COR-L47 (cell line): ENCODE data around the gene PKHD1.
A peak's percentile ranks its signal among the peaks of the same experiment; 100 is the strongest.

Source experiments
- DNase-seq: peaks from one replicate; lab custom pipeline; 2025; lab: John Stamatoyannopoulos, UW

The PKHD1 gene

DNA sequence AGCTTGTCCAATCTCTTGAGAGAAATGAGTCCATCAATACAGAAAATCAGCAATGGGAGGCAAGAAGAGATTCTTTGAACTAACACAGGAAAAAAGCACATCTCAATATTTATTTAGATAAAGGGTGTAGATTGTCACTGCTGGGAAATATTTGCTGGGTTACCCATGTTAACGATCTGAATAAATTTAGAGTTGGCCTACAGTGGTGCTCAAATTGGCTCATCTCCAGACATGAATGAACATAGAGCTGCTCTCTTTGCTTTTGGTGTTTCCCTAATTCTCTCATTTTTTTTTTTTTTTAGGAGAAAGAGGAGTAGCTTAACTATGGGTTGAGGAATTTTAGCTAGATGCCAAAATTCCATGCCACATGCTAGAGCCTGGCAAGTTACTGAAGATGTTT is 471.2 kb downstream of the PKHD1 start:
- no peak for DNase-seq

DNA sequence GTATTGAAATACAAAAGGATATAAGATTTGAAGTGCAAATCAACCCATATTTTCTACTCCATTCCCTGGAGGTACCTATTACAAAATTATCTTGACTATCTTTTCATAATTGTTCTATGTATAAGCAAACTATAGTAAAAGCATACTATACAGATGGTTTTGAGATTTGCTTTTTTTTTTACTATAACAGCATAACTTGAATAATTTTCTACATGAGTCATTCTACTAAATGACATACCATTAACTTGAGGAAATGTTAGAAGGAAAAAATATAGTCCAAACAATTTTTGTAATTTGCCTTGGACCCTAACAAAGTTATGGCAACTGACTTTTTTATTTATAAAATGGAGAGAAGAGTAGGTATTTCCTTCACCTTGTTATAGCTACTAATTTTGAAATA is 472.7 kb downstream of the PKHD1 start:
- no peak for DNase-seq

DNA sequence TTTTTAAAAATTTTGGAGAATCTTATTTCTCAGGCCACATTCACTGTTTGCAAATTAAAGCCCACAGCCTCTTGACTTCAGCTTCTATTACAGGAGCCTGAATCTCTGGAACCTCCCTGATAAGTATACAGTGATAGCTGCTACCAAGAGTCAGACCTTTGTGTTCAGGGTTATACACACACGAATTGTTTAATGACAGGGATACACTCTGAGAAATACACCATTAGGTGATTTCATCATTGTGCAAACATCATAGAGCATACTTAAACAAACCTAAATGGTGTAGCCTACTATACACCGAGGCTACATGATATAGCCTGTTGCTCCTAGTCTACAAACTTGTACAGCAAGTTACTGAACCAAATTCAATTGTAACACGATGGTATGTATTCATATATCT is 473.9 kb downstream of the PKHD1 start:
- DNase-seq = peak; percentile 25

DNA sequence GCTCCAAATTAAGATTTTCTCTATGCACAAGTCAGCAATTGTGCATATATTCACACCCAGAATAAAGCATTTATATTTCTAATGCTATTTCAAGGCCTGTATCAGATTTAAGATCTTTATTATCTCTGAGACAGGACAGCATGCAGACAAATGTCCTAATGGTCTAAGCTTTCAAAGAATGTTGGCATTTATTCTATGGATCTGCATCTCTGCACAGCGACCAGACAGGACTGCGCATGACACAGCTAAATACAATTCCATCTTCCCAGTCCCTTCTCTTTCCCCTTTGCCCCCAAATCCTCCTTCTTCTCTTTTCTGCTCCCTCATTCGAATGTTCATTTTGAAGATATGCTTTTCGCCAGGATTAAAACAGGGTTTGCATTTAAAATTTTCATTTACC is 478.5 kb downstream of the PKHD1 start:
- DNase-seq = no peak

- DNase-seq = no peak
Observed at GRCh38 chr6:51608383-51608782, 479.0 kb downstream of the PKHD1 start.

GRCh38 chr6:51600514-51600913 is 486.9 kb downstream of the PKHD1 start:
- DNase-seq = no peak

GRCh38 chr6:51598171-51598570 is 489.2 kb downstream of the PKHD1 start:
- DNase-seq = no peak

DNA sequence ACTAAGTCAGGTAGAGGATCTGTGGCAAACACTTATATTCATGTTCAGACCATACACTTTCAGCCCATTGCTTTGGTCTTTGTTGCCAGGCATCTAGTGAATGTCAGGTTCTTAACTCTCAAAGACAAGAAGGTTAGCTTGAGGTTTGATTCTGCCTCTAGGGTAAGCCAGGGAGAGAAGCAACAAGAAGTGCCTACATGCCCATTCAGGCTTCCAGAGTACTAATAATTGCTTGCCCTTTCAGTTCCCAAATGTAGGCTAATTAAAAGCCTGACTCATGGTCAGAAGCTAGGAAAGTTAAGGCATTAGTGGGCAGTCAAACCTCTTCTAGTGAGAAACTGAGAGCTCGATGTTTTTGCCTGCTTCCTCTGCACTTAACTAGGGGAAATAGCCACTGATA is 492.4 kb downstream of the PKHD1 start:
- no peak for DNase-seq

DNA sequence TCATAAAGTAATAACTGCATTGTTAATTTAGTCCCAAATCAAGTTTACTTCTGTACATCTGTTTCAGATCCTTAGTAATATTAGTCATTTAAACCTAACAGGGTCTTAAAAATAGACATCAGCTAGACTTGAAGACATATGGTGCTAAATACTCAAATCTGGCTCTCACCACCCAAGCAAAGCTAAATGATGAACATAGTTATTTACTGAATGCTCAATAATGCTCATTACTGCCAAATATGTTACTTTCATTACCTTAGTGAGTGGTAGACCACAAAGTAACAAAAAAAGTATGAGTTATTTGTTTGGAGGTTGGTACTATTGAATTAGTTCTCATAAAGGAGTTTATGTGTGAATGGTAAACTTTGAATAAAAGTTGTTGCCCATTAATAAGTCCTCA is 502.1 kb downstream of the PKHD1 start:
- no peak for DNase-seq

GRCh38 chr6:51584163-51584562 is 503.2 kb downstream of the PKHD1 start:
- no peak for DNase-seq

DNA sequence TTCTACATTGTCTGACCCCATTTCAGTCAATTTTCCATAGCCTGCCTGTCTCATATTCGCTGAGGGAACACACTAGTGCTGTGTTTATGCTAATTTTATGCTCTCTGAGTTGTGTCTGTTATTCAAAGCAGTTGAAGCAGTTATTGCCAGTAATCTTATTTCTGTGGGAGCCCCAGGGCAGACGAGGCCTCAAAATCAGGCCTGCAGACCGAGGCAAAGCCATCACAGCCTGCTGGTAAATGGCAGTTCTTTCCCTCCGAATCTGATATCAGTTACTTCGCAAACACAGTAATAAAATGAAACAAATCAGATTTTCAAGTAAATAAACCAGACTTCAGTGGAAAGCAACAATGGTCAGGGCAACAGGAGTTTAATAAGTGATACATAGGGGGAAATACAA is 508.4 kb downstream of the PKHD1 start:
- no peak for DNase-seq

- DNase-seq = no peak
Observed at GRCh38 chr6:51578362-51578761, 509.1 kb downstream of the PKHD1 start.

DNA sequence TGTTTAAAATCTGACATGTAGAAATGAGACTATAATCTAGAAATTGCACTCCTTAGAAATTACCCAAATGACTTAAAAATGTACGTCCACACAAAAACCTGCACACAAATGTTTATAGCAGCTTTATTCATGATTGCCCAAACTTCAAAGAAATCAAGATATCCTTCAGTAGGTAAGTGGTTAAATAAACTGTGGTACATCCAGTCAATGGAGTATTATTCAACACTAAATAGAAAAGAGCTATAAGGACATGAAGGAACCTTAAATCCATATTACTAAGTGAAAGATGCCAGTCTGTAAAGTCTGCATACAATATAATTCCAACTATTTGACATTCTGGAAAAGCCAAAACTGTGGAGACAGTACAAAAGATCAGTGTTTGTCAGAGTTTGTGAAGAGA is 513.4 kb downstream of the PKHD1 start:
- DNase-seq = no peak

DNA sequence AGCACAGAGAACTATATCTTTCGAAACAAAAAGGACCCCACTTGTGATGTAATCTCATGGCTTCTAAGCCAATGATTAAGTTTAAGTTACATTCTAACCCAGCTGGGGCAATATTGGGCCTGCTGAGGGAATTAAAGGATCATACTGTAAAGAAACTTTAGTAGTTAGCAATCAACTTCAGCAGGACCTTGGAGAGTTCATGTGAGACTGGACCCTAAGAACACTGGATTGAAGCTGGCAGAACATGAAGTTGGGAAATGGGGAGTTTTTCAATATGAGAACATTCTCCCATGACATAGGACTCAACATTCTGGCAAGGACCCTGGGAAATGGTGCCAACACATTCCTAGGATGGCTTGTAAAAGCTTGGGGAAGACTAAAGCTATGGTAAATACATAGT is 516.2 kb downstream of the PKHD1 start:
- no peak for DNase-seq

DNA sequence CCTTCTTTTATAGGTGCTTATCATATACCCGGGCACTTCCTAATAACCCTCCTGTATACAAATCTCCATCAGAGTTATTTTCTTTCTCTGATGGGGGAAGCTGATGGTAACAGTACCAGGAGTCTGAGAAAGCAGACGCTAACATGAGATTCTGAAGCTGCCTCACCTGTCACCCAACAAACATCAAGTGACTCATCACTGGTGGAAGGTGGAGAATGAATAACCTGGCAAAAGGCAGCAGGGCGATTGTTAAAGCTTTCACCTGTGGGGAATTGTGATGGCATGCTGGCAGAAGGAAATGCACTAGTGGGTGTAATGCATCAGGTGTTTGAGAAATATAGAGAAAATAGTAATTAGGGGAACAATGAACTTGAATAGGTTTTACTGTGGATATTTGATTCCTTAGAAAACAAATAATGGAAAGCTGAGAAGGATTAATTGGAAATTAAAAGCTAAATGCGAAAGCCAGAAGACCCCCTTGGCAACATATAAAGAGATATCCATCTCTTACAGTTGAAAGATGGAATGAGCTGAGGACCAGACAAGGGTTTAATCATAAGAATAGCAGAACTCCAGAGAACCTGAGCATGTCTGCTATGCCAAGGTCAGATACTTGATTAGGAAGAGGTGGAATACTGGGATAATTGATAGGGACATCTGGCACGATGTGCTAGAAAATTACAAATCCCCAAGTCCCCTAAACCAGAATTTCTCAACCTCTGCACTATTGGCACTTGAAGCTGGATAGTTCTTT is 517.1 kb downstream of the PKHD1 start:
- DNase-seq = peak; percentile 23

DNA sequence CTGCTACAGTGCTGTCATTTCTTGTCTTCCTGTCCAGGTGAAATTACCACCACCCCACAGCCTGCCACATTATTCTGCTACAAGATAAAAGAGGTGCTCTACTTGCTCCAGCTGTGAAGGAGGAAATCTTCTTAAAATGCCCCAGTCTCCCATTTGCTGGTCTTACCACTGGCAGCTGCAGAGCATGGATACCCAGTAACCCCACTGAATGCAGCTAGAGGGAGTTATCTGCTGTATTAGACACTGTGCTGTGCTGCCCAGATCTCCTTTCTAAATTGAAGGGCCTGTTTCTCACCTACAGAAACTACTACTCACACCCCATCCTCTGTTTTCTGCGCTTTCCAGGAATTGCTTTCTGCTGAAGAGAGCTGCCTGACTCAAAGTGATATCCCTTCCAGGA is 517.8 kb downstream of the PKHD1 start:
- DNase-seq = no peak

GRCh38 chr6:51568771-51569170 is 518.6 kb downstream of the PKHD1 start:
- no peak for DNase-seq

- DNase-seq = no peak
Observed at GRCh38 chr6:51565472-51565871, 521.9 kb downstream of the PKHD1 start.
